A549 (cell line): ENCODE measurements around the gene UBE2H.

Experiments
- CEBPB ChIP-seq, 2 experiments: fragments of >200 bp in 1 of 2; sonication (Bioruptor Twin) in 1 of 2; formaldehyde crosslinking in 1 of 2; IDR thresholded peaks; 2 replicates each; pipeline ENCODE4 v1.6.1; 2012 to 2016
- CHD2 ChIP-seq: fragments of 150-350 bp; IDR thresholded peaks from 2 replicates; pipeline ENCODE4 v1.6.1; 2014; ENCODE audit warnings: low read length; ENCODE audit not compliant: partially characterized antibody
- CTCF ChIP-seq: fragments of >200 bp; sonication (Bioruptor Twin); formaldehyde crosslinking; IDR thresholded peaks from 3 replicates; pipeline ENCODE4 v1.5.1; 2016
- JUNB ChIP-seq: fragments of >200 bp; sonication (Bioruptor Twin); formaldehyde crosslinking; IDR thresholded peaks from 2 replicates; pipeline ENCODE4 v1.6.1; 2016
- MYC ChIP-seq: IDR thresholded peaks from 2 replicates; pipeline ENCODE4 v1.6.1; 2012; ENCODE audit warnings: mild to moderate bottlenecking, inconsistent platforms, low read length, improper control_type of control experiment, borderline replicate concordance
- POLR2A ChIP-seq: IDR thresholded peaks from 2 replicates; pipeline ENCODE4 v1.6.1; 2012; ENCODE audit warnings: mild to moderate bottlenecking, low read length
- POLR2AphosphoS2 ChIP-seq: conservative IDR thresholded peaks from 2 replicates; pipeline ENCODE4 v1.6.1; 2012; ENCODE audit warnings: low read length, improper control_type of control experiment, inconsistent platforms
- RAD21 ChIP-seq, 2 experiments: fragments of >200 bp in 1 of 2; sonication (Bioruptor Twin) in 1 of 2; formaldehyde crosslinking in 1 of 2; IDR thresholded peaks in 1 of 2; conservative IDR thresholded peaks in 1 of 2; 2 replicates in 1 of 2; 3 replicates in 1 of 2; pipeline ENCODE4 v1.6.1; 2012 to 2018; ENCODE audit warnings: inconsistent platforms in 1 of 2
- RNF2 ChIP-seq: fragments of 200-600 bp; sonication (generic); IDR thresholded peaks from 2 replicates; pipeline ENCODE4 v1.6.1; 2016; ENCODE audit warnings: low read depth, mild to moderate bottlenecking, antibody characterized with exemption, moderate library complexity, borderline replicate concordance
- SREBF2 ChIP-seq: fragments of 450-650 bp; IDR thresholded peaks from 2 replicates; pipeline ENCODE4 v1.6.1; 2014; ENCODE audit warnings: mild to moderate bottlenecking, moderate library complexity
- ZFP36 ChIP-seq: fragments of 450-650 bp; IDR thresholded peaks from 2 replicates; pipeline ENCODE4 v1.6.1; 2014; ENCODE audit warnings: borderline replicate concordance; ENCODE audit not compliant: partially characterized antibody

GRCh38 chr7:129886167-129886817 lies 66.5 kb downstream of the UBE2H start:
- no peak for TF ChIP-seq POLR2AphosphoS2
- no peak for TF ChIP-seq RNF2
- no peak for TF ChIP-seq CTCF
- TF ChIP-seq RAD21 (conservative IDR thresholded peaks at IDR 0.05 in 1 of 2, IDR thresholded peaks at IDR 0.05 in 1 of 2): no peak
- TF ChIP-seq CEBPB (IDR thresholded peaks at IDR 0.05): peak in 1 of 2 experiments; percentile 22; a peak in 1 of 4 replicates
- no peak for TF ChIP-seq POLR2A
- TF ChIP-seq CHD2: no peak
- no peak for TF ChIP-seq JUNB
- no peak for TF ChIP-seq MYC
- no peak for TF ChIP-seq SREBF2
- no peak for TF ChIP-seq ZFP36
